ENCODE data around the gene DPYSL3. TPM values are rescaled to one million over a fixed set of nuclear protein-coding genes. Genes with fewer than 3 reads are reported as not detected.

The DPYSL3 gene
- total RNA-seq, 1 donor from 2014 or later = 16.4 TPM

- DNase-seq (ENCODE audit: low read depth) = no peak
Observed at GRCh38 chr5:147441191-147441695, 68.6 kb downstream of the DPYSL3 start.

GRCh38 chr5:147439254-147439653 is 70.6 kb downstream of the DPYSL3 start:
- DNase-seq (ENCODE audit: low read depth) = peak; percentile 33

- DNase-seq (ENCODE audit: low read depth) = peak; percentile 35
Observed at GRCh38 chr5:147437161-147437596, 72.7 kb downstream of the DPYSL3 start.

- no peak for DNase-seq (ENCODE audit: low read depth)
Observed at GRCh38 chr5:147436596-147436995, 73.3 kb downstream of the DPYSL3 start.

GRCh38 chr5:147434049-147434448 is 75.8 kb downstream of the DPYSL3 start:
- no peak for DNase-seq (ENCODE audit: low read depth)

GRCh38 chr5:147432323-147432722 is 77.5 kb downstream of the DPYSL3 start:
- no peak for DNase-seq (ENCODE audit: low read depth)

- DNase-seq (ENCODE audit: low read depth) = no peak
Observed at GRCh38 chr5:147431586-147431985, 78.3 kb downstream of the DPYSL3 start.

- DNase-seq (ENCODE audit: low read depth) = no peak
Observed at GRCh38 chr5:147430628-147431027, 79.2 kb downstream of the DPYSL3 start.

- DNase-seq (ENCODE audit: low read depth) = no peak
Observed at GRCh38 chr5:147427521-147428401, 82.1 kb downstream of the DPYSL3 start.

GRCh38 chr5:147426640-147427327 is 83.1 kb downstream of the DPYSL3 start:
- no peak for DNase-seq (ENCODE audit: low read depth)

GRCh38 chr5:147418613-147419012 is 91.3 kb downstream of the DPYSL3 start:
- DNase-seq (ENCODE audit: low read depth) = no peak

- DNase-seq (ENCODE audit: low read depth) = peak; percentile 49
Observed at GRCh38 chr5:147417135-147417813, 92.6 kb downstream of the DPYSL3 start.

GRCh38 chr5:147415651-147416050 is 94.2 kb downstream of the DPYSL3 start:
- no peak for DNase-seq (ENCODE audit: low read depth)

GRCh38 chr5:147413266-147413665 is 96.6 kb downstream of the DPYSL3 start:
- DNase-seq (ENCODE audit: low read depth) = peak; percentile 30

- DNase-seq (ENCODE audit: low read depth) = no peak
Observed at GRCh38 chr5:147412561-147412960, 97.3 kb downstream of the DPYSL3 start.

- no peak for DNase-seq (ENCODE audit: low read depth)
Observed at GRCh38 chr5:147411359-147412319, 98.2 kb downstream of the DPYSL3 start.

GRCh38 chr5:147410496-147411358 is 99.1 kb downstream of the DPYSL3 start:
- no peak for DNase-seq (ENCODE audit: low read depth)

GRCh38 chr5:147408980-147409379 is 100.9 kb downstream of the DPYSL3 start:
- no peak for DNase-seq (ENCODE audit: low read depth)

- DNase-seq (ENCODE audit: low read depth) = peak; percentile 32
Observed at GRCh38 chr5:147407094-147407681, 102.7 kb downstream of the DPYSL3 start.

- no peak for DNase-seq (ENCODE audit: low read depth)
Observed at GRCh38 chr5:147406636-147407035, 103.2 kb downstream of the DPYSL3 start.

Measured in renal cortical epithelial cell (primary cell).